GM12878 (cell line): Measurements from ENCODE around the gene CGN. TPM values are rescaled to one million over a fixed set of nuclear protein-coding genes. Genes with fewer than 3 reads are reported as not detected.

Experiments used
- ATAC-seq: fragments of 200-7000 bp; cut with Tn5 transposase; 3 replicates; pipeline ENCODE4 v1.9.1; 2020; ENCODE audit warnings: mild to moderate bottlenecking, moderate library complexity
- BruUV-seq: library from RNA; stranded (reverse); fragments of 400-500 nt; replicated peaks from 2 replicates; lab custom pipeline; 2021; lab: Mats Ljungman, UMichigan
- CTCF ChIA-PET: fragments of 300-600 bp; sonication (Branson Sonifier 250); formaldehyde crosslinking; extraction: SDS; loops from one replicate; lab custom pipeline; 2021; ENCODE audit warnings: inconsistent platforms; lab: Yijun Ruan, JAX
- POLR2A ChIA-PET: fragments of 350-600 bp; formaldehyde crosslinking; extraction: SDS; loops from one replicate; lab custom pipeline; 2021; ENCODE audit warnings: inconsistent platforms; lab: Charles Lee
- RAD21 ChIA-PET: fragments of 300-600 bp; sonication (Branson Sonifier 250); formaldehyde crosslinking; loops from one replicate; lab custom pipeline; 2023; ENCODE audit warnings: antibody characterized with exemption; ENCODE audit not compliant: unreplicated experiment; lab: Charles Lee
- SMC1A ChIA-PET: fragments of 300-600 bp; sonication (Branson Sonifier 250); formaldehyde crosslinking; loops from one replicate; lab custom pipeline; 2023; ENCODE audit not compliant: unreplicated experiment, uncharacterized antibody; lab: Charles Lee
- DNase-seq: peaks from one replicate; pipeline ENCODE4 v3.0.0-alpha.2; 2011; ENCODE audit warnings: low read depth, low spot score
- FAIRE-seq: peaks from 3 replicates; lab custom pipeline; 2011; peaks lifted over from hg19 to GRCh38; lab: Jason Lieb, UNC
- H2AFZ ChIP-seq: 2 replicates; pipeline ENCODE4 v1.6.0; 2011; ENCODE audit warnings: low read depth, low read length, control low read depth; ENCODE audit not compliant: control insufficient read depth
- H3K27ac ChIP-seq: 2 replicates; pipeline ENCODE4 v1.5.1; 2011; ENCODE audit warnings: control low read depth; ENCODE audit not compliant: control insufficient read depth, insufficient read depth
- H3K27me3 ChIP-seq, 2 experiments: replicated peaks in 1 of 2; 2 replicates each; pipeline versions ENCODE4 v1.6.0 to v1.6.1; 2011; ENCODE audit warnings: low read length in 1 of 2; ENCODE audit not compliant: control insufficient read depth in 2 of 2, insufficient read depth in 2 of 2
- H3K36me3 ChIP-seq, 2 experiments: 2 replicates each; pipeline ENCODE4 v1.5.1; 2011; ENCODE audit warnings: low read length in 1 of 2; ENCODE audit not compliant: control insufficient read depth in 2 of 2, insufficient read depth in 2 of 2
- H3K4me1 ChIP-seq: 2 replicates; pipeline ENCODE4 v1.6.1; 2011; ENCODE audit warnings: mild to moderate bottlenecking, low read length, moderate library complexity, mixed read lengths; ENCODE audit not compliant: control insufficient read depth, insufficient read depth
- H3K4me2 ChIP-seq: 2 replicates; pipeline ENCODE4 v1.6.0; 2011; ENCODE audit warnings: control low read depth; ENCODE audit not compliant: control insufficient read depth, insufficient read depth
- H3K4me3 ChIP-seq: fragments of 200-600 bp; sonication (generic); 2 replicates; pipeline ENCODE4 v1.5.1; 2016
- H3K79me2 ChIP-seq: 2 replicates; pipeline ENCODE4 v1.6.0; 2011; ENCODE audit warnings: low read length; ENCODE audit not compliant: control insufficient read depth, insufficient read depth
- H3K9ac ChIP-seq: 2 replicates; pipeline ENCODE4 v1.8.0; 2011; ENCODE audit warnings: low read length, control low read depth, mixed read lengths; ENCODE audit not compliant: control insufficient read depth, insufficient read depth
- H3K9me3 ChIP-seq: replicated peaks from 3 replicates; pipeline ENCODE4 v1.5.1; 2011; ENCODE audit warnings: mild to moderate bottlenecking, low read length; ENCODE audit not compliant: control insufficient read depth, insufficient read depth
- H4K20me1 ChIP-seq: 2 replicates; pipeline ENCODE4 v1.6.0; 2011; ENCODE audit not compliant: control insufficient read depth, insufficient read depth
- BCL11A ChIP-seq: IDR thresholded peaks from 2 replicates; pipeline ENCODE4 v1.6.1; 2011; ENCODE audit warnings: low read depth, low read length
- BMI1 ChIP-seq: fragments of 450-650 bp; IDR thresholded peaks from 2 replicates; pipeline ENCODE4 v1.6.1; 2016; ENCODE audit warnings: mild to moderate bottlenecking, moderate library complexity, borderline replicate concordance
- CTCF ChIP-seq, 3 experiments: IDR thresholded peaks in 2 of 3; conservative IDR thresholded peaks in 1 of 3; 2 replicates each; pipeline ENCODE4 v1.5.1; 2011; ENCODE audit warnings: low read depth in 3 of 3, low read length in 3 of 3, mild to moderate bottlenecking in 3 of 3, control low read depth in 2 of 3, moderate library complexity in 2 of 3, inconsistent platforms in 1 of 3, mixed read lengths in 1 of 3; ENCODE audit not compliant: control insufficient read depth in 2 of 3, insufficient read depth in 1 of 3; ENCODE audit errors: extremely low read depth in 1 of 3
- CUX1 ChIP-seq: IDR thresholded peaks from 2 replicates; pipeline ENCODE4 v1.6.1; 2012; ENCODE audit warnings: improper control_type of control experiment, low read depth, low read length; ENCODE audit not compliant: insufficient replicate concordance
- E2F8 ChIP-seq: fragments of 450-650 bp; IDR thresholded peaks from 2 replicates; pipeline ENCODE4 v1.6.1; 2018; ENCODE audit warnings: mild to moderate bottlenecking, low read depth, moderate library complexity; ENCODE audit not compliant: partially characterized antibody
- IKZF2 ChIP-seq, 2 experiments: fragments of 450-650 bp; IDR thresholded peaks; 2 replicates each; pipeline ENCODE4 v1.6.1; 2017; ENCODE audit warnings: mild to moderate bottlenecking in 2 of 2, moderate library complexity in 2 of 2
- LARP7 ChIP-seq: fragments of 450-650 bp; IDR thresholded peaks from 2 replicates; pipeline ENCODE4 v1.6.1; 2017; ENCODE audit warnings: mild to moderate bottlenecking
- POU2F2 ChIP-seq: IDR thresholded peaks from 3 replicates; pipeline ENCODE4 v1.6.1; 2011; ENCODE audit warnings: low read depth, mild to moderate bottlenecking, low read length, borderline replicate concordance
- SMAD5 ChIP-seq: IDR thresholded peaks from 2 replicates; pipeline ENCODE4 v1.6.1; 2016; ENCODE audit warnings: antibody characterized with exemption, low read depth
- SPI1 ChIP-seq: IDR thresholded peaks from 2 replicates; pipeline ENCODE4 v1.6.1; 2011; ENCODE audit warnings: low read depth, mild to moderate bottlenecking, low read length, moderate library complexity, borderline replicate concordance; ENCODE audit not compliant: insufficient read depth
- STAT3 ChIP-seq: IDR thresholded peaks from 2 replicates; pipeline ENCODE4 v1.6.1; 2011; ENCODE audit warnings: low read depth, low read length, improper control_type of control experiment
- TCF3 ChIP-seq: IDR thresholded peaks from 2 replicates; pipeline ENCODE4 v1.6.1; 2012; ENCODE audit warnings: low read depth, mild to moderate bottlenecking, low read length, borderline replicate concordance; ENCODE audit not compliant: insufficient read depth
- ZNF384 ChIP-seq: IDR thresholded peaks from 2 replicates; pipeline ENCODE4 v1.6.1; 2012; ENCODE audit warnings: low read depth, mild to moderate bottlenecking, low read length, improper control_type of control experiment, borderline replicate concordance
- WGBS: methylation state at CpG from one replicate; pipeline ENCODE4 v1.1.6; 2016; ENCODE audit warnings: low lambda C conversion rate; ENCODE audit not compliant: insufficient replicate concordance, insufficient coverage; ENCODE audit errors: missing lambda C conversion rate; 5-methylcytosine and 5-hydroxymethylcytosine counted together
- in situ Hi-C: fragments of 300-500 bp; cut with MboI; formaldehyde crosslinking; loops from 9 replicates; pipeline ENCODE4 v1.14.3; 2018; ENCODE audit warnings: mixed read lengths
- intact Hi-C: fragments of 100-400 bp; cut with micrococcal nuclease; formaldehyde crosslinking; loops from one replicate; pipeline ENCODE4 v1.14.2; 2022; ENCODE audit not compliant: unreplicated experiment
- polyA plus RNA-seq, 11 experiments: library from polyadenylated mRNA; depleted of rRNA in 4 of 11; unstranded in 6 of 11; stranded (reverse) in 5 of 11; fragments of >200 nt; fragmentation: Nextera tagmentation in 4 of 11; fragmentation: Illumina TruSeq in 1 of 11; extraction: Ambion mirVana in 4 of 11; extraction: Trizol in 1 of 11; gene quantifications; 1 replicate in 1 of 11; 2 replicates in 10 of 11; pipeline versions ENCODE4 v1.2.1 to v1.2.3, GENCODE V29; 2011 to 2016; ENCODE audit warnings: inconsistent platforms in 2 of 11, missing spikeins in 2 of 11, low read depth in 1 of 11
- total RNA-seq, 4 experiments: library from RNA; depleted of rRNA in 3 of 4; stranded (reverse); fragments of >200 nt in 3 of 4; fragmentation: Illumina TruSeq in 1 of 4; extraction: Trizol in 1 of 4; gene quantifications; 2 replicates each; pipeline versions ENCODE4 v1.2.1 to v1.2.3, GENCODE V29; 2013 to 2021

CGN gene
- total and polyA plus RNA-seq, 10 of the 15 experiments (the other 5 are each of a cell fraction or from before 2014, with no cell fraction given), result 0.11 to 6.5 (median 3.4) TPM

- WGBS, result 84% methylated on average over 5 of the region's 5 CpGs
- no peaks in the 10 kb centered on the region for H3K36me3 ChIP-seq
- no peak overlapping the region for H3K27ac ChIP-seq
- ChIA-PET SMC1A (no interaction called here), POLR2A (no interaction called here), RAD21 (no interaction called here), CTCF (interaction anchor here (1.1 kb wide), 1 partner anchor 11 kb away, joined by 3 read pairs; no protein-coding TSS in a partner anchor)
- BruUV-seq, result no TSS peak
- no peak for ATAC-seq
- H3K9ac ChIP-seq, result no peak overlapping the region
- no peak overlapping the region for H2AFZ ChIP-seq
- H3K4me1 ChIP-seq, result peaks cover 16% of the 10 kb centered on the region
- H3K79me2 ChIP-seq, result no peaks in the 10 kb centered on the region
- in situ Hi-C loops, result no loop called here
- no peaks in the 10 kb centered on the region for H4K20me1 ChIP-seq
- no peak overlapping the region for H3K4me2 ChIP-seq
- no peak for DNase-seq
- intact Hi-C loops, result no loop called here
- no peak overlapping the region for H3K4me3 ChIP-seq
- FAIRE-seq, result no peak
- H3K27me3 ChIP-seq, result no peaks in the 10 kb centered on the region
- peaks cover 2% of the 10 kb centered on the region; the same call in 2 of the 3 replicates for H3K9me3 ChIP-seq
- no peak for TF ChIP-seq IKZF2 (IDR thresholded peaks at IDR 0.05)
- no peak for TF ChIP-seq LARP7
- TF ChIP-seq CUX1, result no peak
- TF ChIP-seq POU2F2, result no peak
- no peak for TF ChIP-seq TCF3
- no peak for TF ChIP-seq BMI1
- TF ChIP-seq ZNF384, result no peak
- TF ChIP-seq SMAD5, result no peak
- no peak for TF ChIP-seq BCL11A
- TF ChIP-seq STAT3, result no peak
- TF ChIP-seq SPI1, result no peak
- no peak for TF ChIP-seq CTCF (IDR thresholded peaks at IDR 0.05 in 2 of 3, conservative IDR thresholded peaks at IDR 0.05 in 1 of 3; ENCODE audit: control insufficient read depth in 2 of 3, extremely low read depth in 1 of 3, insufficient read depth in 1 of 3, low read depth in 3 of 3, low read length in 3 of 3)
- no peak for TF ChIP-seq E2F8
Observed at GRCh38 chr1:151479462-151479861, 31.7 kb upstream of the CGN start.
